T1000 (cell line): Measurements from ENCODE around the gene EIF5.

Experiments used
- DNase-seq: peaks from one replicate; lab custom pipeline; 2025; ENCODE audit warnings: mixed read lengths; lab: John Stamatoyannopoulos, UW

Gene EIF5

GRCh38 chr14:103372017-103372416 lies 38.0 kb downstream of the EIF5 start:
- DNase-seq, result no peak

- peak; percentile 72 for DNase-seq
Measured at GRCh38 chr14:103372552-103373304, 38.7 kb downstream of the EIF5 start.

GRCh38 chr14:103374121-103374520 lies 40.1 kb downstream of the EIF5 start:
- DNase-seq, result no peak

GRCh38 chr14:103377522-103378037 lies 43.5 kb downstream of the EIF5 start:
- no peak for DNase-seq

- no peak for DNase-seq
Measured at GRCh38 chr14:103378038-103378854, 44.2 kb downstream of the EIF5 start.

- DNase-seq, result no peak
Measured at GRCh38 chr14:103380719-103381377, 46.8 kb downstream of the EIF5 start.

GRCh38 chr14:103382376-103382775 lies 48.3 kb downstream of the EIF5 start:
- no peak for DNase-seq

- no peak for DNase-seq
Measured at GRCh38 chr14:103384450-103385151, 50.6 kb downstream of the EIF5 start.

- DNase-seq, result peak; percentile 92
Measured at GRCh38 chr14:103385152-103385928, 51.3 kb downstream of the EIF5 start, which contains the start of gene MARK3. MARK3 (plus strand) TSS chr14:103385415; CDS start chr14:103386030, 615 bp downstream.

- DNase-seq, result no peak
Measured at GRCh38 chr14:103385929-103386712, 52.1 kb downstream of the EIF5 start.

- DNase-seq, result no peak
Measured at GRCh38 chr14:103386713-103387329, 52.8 kb downstream of the EIF5 start.

GRCh38 chr14:103388664-103389063 lies 54.6 kb downstream of the EIF5 start:
- DNase-seq, result no peak

- no peak for DNase-seq
Measured at GRCh38 chr14:103390605-103391004, 56.6 kb downstream of the EIF5 start.

- no peak for DNase-seq
Measured at GRCh38 chr14:103391048-103391447, 57.0 kb downstream of the EIF5 start.

- DNase-seq, result no peak
Measured at GRCh38 chr14:103392106-103392505, 58.1 kb downstream of the EIF5 start.

GRCh38 chr14:103392572-103392971 lies 58.5 kb downstream of the EIF5 start:
- no peak for DNase-seq

GRCh38 chr14:103393070-103393469 lies 59.0 kb downstream of the EIF5 start:
- no peak for DNase-seq

- no peak for DNase-seq
Measured at GRCh38 chr14:103393676-103394626, 59.9 kb downstream of the EIF5 start.
